HepG2 (cell line): Measurements from ENCODE around the gene IRX5. TPM values are rescaled to one million over a fixed set of nuclear protein-coding genes. Genes with fewer than 3 reads are reported as not detected.

Experiments used
- ATAC-seq: fragments of 200-7000 bp; cut with Tn5 transposase; 3 replicates; pipeline ENCODE4 v1.9.1; 2020; ENCODE audit warnings: mild to moderate bottlenecking, moderate library complexity
- BruUV-seq: library from RNA; stranded (reverse); fragments of 400-500 nt; replicated peaks from 2 replicates; lab custom pipeline; 2021; lab: Mats Ljungman, UMichigan
- CTCF ChIA-PET: fragments of 300-600 bp; formaldehyde crosslinking; extraction: SDS; loops from one replicate; lab custom pipeline; 2021; ENCODE audit warnings: low total read pairs, inconsistent platforms, low intra/inter-chr PET ratio; lab: Yijun Ruan, JAX
- POLR2A ChIA-PET: fragments of 350-600 bp; sonication (Branson Sonifier 250); formaldehyde crosslinking; loops from one replicate; lab custom pipeline; 2020; ENCODE audit warnings: antibody characterized with exemption, inconsistent platforms; lab: Yijun Ruan, JAX
- DNase-seq: peaks from one replicate; pipeline ENCODE4 v3.0.0-alpha.2; 2015; ENCODE audit warnings: low spot score
- FAIRE-seq: peaks from 3 replicates; lab custom pipeline; 2011; peaks lifted over from hg19 to GRCh38; lab: Jason Lieb, UNC
- H2AFZ ChIP-seq: one replicate; pipeline ENCODE4 v1.6.1; 2011; ENCODE audit warnings: low read length, inconsistent platforms
- H3K27ac ChIP-seq: fragments of 300-600 bp; 3 replicates; pipeline ENCODE4 v1.8.0; 2011; ENCODE audit warnings: mixed run types, mild to moderate bottlenecking, mixed read lengths, low read length, inconsistent platforms; ENCODE audit not compliant: insufficient read depth; ENCODE audit errors: extremely low read length
- H3K27me3 ChIP-seq, 2 experiments: fragments of 200-600 bp in 1 of 2; 2 replicates in 1 of 2; 3 replicates in 1 of 2; pipeline versions ENCODE4 v1.6.0 to v1.8.0; 2011; ENCODE audit warnings: low read length in 2 of 2, mild to moderate bottlenecking in 2 of 2, moderate library complexity in 2 of 2, inconsistent platforms in 1 of 2; ENCODE audit not compliant: insufficient read depth in 2 of 2, control insufficient read depth in 1 of 2
- H3K36me3 ChIP-seq, 2 experiments: fragments of 200-600 bp in 1 of 2; replicated peaks in 1 of 2; 2 replicates in 1 of 2; 3 replicates in 1 of 2; pipeline versions ENCODE4 v1.5.1 to v1.8.0; 2011; ENCODE audit warnings: low read length in 2 of 2, inconsistent platforms in 1 of 2; ENCODE audit not compliant: insufficient read depth in 2 of 2, control insufficient read depth in 1 of 2
- H3K4me1 ChIP-seq: 2 replicates; pipeline ENCODE4 v1.5.1; 2012; ENCODE audit warnings: low read length, inconsistent platforms; ENCODE audit not compliant: insufficient read depth
- H3K4me2 ChIP-seq: 2 replicates; pipeline ENCODE4 v1.6.0; 2011; ENCODE audit warnings: low read depth, low read length, inconsistent platforms
- H3K4me3 ChIP-seq, 3 experiments: fragments of 200-600 bp in 1 of 3; sonication (generic), shearing (Covaris generic) in 1 of 3; replicated peaks in 1 of 3; 2 replicates each; pipeline ENCODE4 v1.5.1; 2011 to 2016; ENCODE audit warnings: low read length in 3 of 3, inconsistent platforms in 2 of 3, low read depth in 2 of 3, mild to moderate bottlenecking in 2 of 3, control low read depth in 1 of 3, mixed read lengths in 1 of 3; ENCODE audit not compliant: insufficient read depth in 1 of 3
- H3K79me2 ChIP-seq: one replicate; pipeline ENCODE4 v1.6.1; 2011; ENCODE audit warnings: low read length, inconsistent platforms; ENCODE audit not compliant: insufficient read depth
- H3K9ac ChIP-seq: 2 replicates; pipeline ENCODE4 v1.6.0; 2011; ENCODE audit warnings: mild to moderate bottlenecking, low read depth, low read length, inconsistent platforms; ENCODE audit not compliant: insufficient read depth
- H3K9me3 ChIP-seq: 2 replicates; pipeline ENCODE4 v1.5.1; 2012; ENCODE audit warnings: mild to moderate bottlenecking, low read length
- H4K20me1 ChIP-seq: 2 replicates; pipeline ENCODE4 v1.6.0; 2011; ENCODE audit warnings: inconsistent platforms, mild to moderate bottlenecking, low read length, moderate library complexity; ENCODE audit not compliant: insufficient read depth
- POLR2AphosphoS2 ChIP-seq: IDR thresholded peaks from 2 replicates; pipeline ENCODE4 v1.6.1; 2011; ENCODE audit warnings: low read depth, low read length, improper control_type of control experiment
- ZNF891 ChIP-seq: sonication (generic); formaldehyde crosslinking; IDR thresholded peaks from 2 replicates; pipeline ENCODE4 v1.5.0; 2020; ENCODE audit warnings: mild to moderate bottlenecking, missing genetic modification reagents
- WGBS: methylation state at CpG from one replicate; pipeline ENCODE4 v1.1.6; 2017; ENCODE audit warnings: low lambda C conversion rate; 5-methylcytosine and 5-hydroxymethylcytosine counted together
- in situ Hi-C: cut with HindIII; loops from 2 replicates; pipeline ENCODE4 v1.10.0; 2017; ENCODE audit warnings: low pct_unique_long_range_greater_than_20kb; ENCODE audit not compliant: extremely low pct_ligation_motif_present
- intact Hi-C: fragments of 100-400 bp; cut with micrococcal nuclease; formaldehyde crosslinking; loops from one replicate; pipeline ENCODE4 v1.10.0; 2022; ENCODE audit not compliant: unreplicated experiment
- polyA plus RNA-seq, 8 experiments: library from polyadenylated mRNA; depleted of rRNA in 3 of 8; stranded (reverse) in 7 of 8; unstranded in 1 of 8; fragments of >200 nt; fragmentation: Illumina TruSeq in 4 of 8; extraction: Trizol in 4 of 8; gene quantifications; 2 replicates each; pipeline versions ENCODE4 v1.2.1 to v1.2.3, GENCODE V29; 2011 to 2016; ENCODE audit warnings: low read depth in 4 of 8, missing spikeins in 1 of 8, mixed read lengths in 1 of 8; ENCODE audit not compliant: insufficient read depth in 1 of 8
- total RNA-seq, 5 experiments: library from RNA; depleted of rRNA; stranded (reverse); fragments of >200 nt; fragmentation: Illumina TruSeq; extraction: Trizol; gene quantifications; 2 replicates each; pipeline ENCODE4 v1.2.3, GENCODE V29; 2016; ENCODE audit warnings: low read depth in 1 of 5
- TF ChIP-seq, protein P1 (sequence below): IDR thresholded peaks from 2 replicates; pipeline ENCODE4 v1.6.1; 2016; ENCODE audit warnings: low read depth, control low read depth
- TF ChIP-seq, protein P2 (sequence below): IDR thresholded peaks from 2 replicates; pipeline ENCODE4 v1.6.1; 2016; ENCODE audit warnings: missing compliant biosample characterization, missing genetic modification reagents, borderline replicate concordance
- TF ChIP-seq, protein P3 (sequence below): sonication (generic); formaldehyde crosslinking; IDR thresholded peaks from 2 replicates; pipeline ENCODE4 v1.4.0; 2020; ENCODE audit warnings: missing genetic modification reagents
- TF ChIP-seq, protein P4 (sequence below): sonication (generic); formaldehyde crosslinking; IDR thresholded peaks from 2 replicates; pipeline ENCODE4 v1.4.0; 2020; ENCODE audit warnings: mild to moderate bottlenecking, missing genetic modification reagents

The IRX5 gene
- total and polyA plus RNA-seq, 2 of the 13 experiments (the other 11 are each of a cell fraction or from before 2014, with no cell fraction given): not detected

DNA sequence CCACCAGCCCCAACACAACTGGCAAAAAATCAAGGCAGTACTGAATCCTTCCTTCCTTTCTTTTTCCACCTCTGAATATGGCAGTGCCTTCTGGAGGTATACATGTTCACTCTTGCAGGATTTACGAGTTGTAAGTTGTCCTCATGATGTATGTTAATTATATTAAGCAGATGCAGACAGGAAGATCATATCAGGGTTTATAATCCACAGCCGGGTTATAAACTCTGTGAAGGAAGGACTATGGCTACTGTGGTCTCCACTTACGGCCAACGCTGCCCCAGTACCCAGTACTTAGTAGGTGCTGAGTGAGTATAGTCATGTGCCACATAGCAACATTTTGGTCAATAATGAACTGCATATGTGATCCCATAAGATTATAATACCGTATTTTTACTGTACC, 19.6 kb upstream of the IRX5 start:
- ChIA-PET POLR2A (no interaction called here), CTCF (no interaction called here)
- BruUV-seq: no TSS peak
- no peak for ATAC-seq
- H3K27ac ChIP-seq: no peak overlapping the region
- H3K4me3 ChIP-seq: no peak overlapping the region
- no peaks in the 10 kb centered on the region for H3K36me3 ChIP-seq
- H3K9me3 ChIP-seq: no peaks in the 10 kb centered on the region
- 15% methylated on average over 5 of the region's 5 CpGs for WGBS
- H3K79me2 ChIP-seq: no peaks in the 10 kb centered on the region
- H3K9ac ChIP-seq: no peak overlapping the region
- no peak overlapping the region for H2AFZ ChIP-seq
- intact Hi-C loops: no loop called here
- H3K4me2 ChIP-seq: no peak overlapping the region
- 0 out of 5 replicates have a peak, but pooled peaks cover 0 to 10% of the 10 kb centered on the region in 2 experiments for H3K27me3 ChIP-seq
- FAIRE-seq: no peak
- TF ChIP-seq, protein P1, sequence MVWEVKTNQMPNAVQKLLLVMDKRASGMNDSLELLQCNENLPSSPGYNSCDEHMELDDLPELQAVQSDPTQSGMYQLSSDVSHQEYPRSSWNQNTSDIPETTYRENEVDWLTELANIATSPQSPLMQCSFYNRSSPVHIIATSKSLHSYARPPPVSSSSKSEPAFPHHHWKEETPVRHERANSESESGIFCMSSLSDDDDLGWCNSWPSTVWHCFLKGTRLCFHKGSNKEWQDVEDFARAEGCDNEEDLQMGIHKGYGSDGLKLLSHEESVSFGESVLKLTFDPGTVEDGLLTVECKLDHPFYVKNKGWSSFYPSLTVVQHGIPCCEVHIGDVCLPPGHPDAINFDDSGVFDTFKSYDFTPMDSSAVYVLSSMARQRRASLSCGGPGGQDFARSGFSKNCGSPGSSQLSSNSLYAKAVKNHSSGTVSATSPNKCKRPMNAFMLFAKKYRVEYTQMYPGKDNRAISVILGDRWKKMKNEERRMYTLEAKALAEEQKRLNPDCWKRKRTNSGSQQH: no peak
- TF ChIP-seq, protein P2, sequence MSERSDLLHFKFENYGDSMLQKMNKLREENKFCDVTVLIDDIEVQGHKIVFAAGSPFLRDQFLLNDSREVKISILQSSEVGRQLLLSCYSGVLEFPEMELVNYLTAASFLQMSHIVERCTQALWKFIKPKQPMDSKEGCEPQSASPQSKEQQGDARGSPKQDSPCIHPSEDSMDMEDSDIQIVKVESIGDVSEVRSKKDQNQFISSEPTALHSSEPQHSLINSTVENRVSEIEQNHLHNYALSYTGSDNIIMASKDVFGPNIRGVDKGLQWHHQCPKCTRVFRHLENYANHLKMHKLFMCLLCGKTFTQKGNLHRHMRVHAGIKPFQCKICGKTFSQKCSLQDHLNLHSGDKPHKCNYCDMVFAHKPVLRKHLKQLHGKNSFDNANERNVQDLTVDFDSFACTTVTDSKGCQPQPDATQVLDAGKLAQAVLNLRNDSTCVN (CRISPR knock-in tag): no peak
- no peak for DNase-seq
- H3K4me1 ChIP-seq: no peaks in the 10 kb centered on the region
- no peaks in the 10 kb centered on the region; the same call in 1 of the 2 replicates for H4K20me1 ChIP-seq
- in situ Hi-C loops: no loop called here

DNA sequence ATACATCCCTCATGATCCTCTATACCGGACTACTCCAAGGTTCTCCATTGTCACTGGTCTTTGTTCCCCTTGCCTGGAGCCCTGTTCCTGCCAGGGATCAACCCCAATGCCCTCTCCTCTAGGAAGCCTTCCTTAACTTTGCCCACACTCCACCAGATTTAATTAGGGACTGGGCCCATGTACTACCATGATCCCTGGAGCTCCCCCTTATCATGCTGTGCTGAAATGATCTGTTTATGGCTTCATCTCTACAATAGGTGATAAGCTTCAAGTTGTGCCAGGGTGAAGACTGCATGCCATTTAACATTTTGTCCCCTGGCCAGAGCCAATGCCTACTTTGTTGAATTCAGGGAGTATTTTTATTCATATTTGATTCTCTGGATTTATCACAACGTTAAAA, 17.9 kb upstream of the IRX5 start:
- intact Hi-C loops: no loop called here
- Histone ChIP-seq H3K4me1 (no peaks in the 10 kb centered on the region), H3K9ac (no peak overlapping the region), H3K79me2 (no peaks in the 10 kb centered on the region), H2AFZ (no peak overlapping the region), H3K36me3 (no peaks in the 10 kb centered on the region), H3K9me3 (no peaks in the 10 kb centered on the region), H3K4me2 (no peak overlapping the region), H3K27me3 (0 out of 5 replicates have a peak, but pooled peaks cover 0 to 10% of the 10 kb centered on the region in 2 experiments), H4K20me1 (no peaks in the 10 kb centered on the region; the same call in 1 of the 2 replicates), H3K27ac (no peak overlapping the region), H3K4me3 (no peak overlapping the region)
- CTCF ChIA-PET: no interaction called here
- WGBS: 5% methylated on average over 2 of the region's 2 CpGs
- in situ Hi-C loops: no loop called here
- FAIRE-seq (no peak), ATAC-seq (no peak), DNase-seq (no peak)
- TF ChIP-seq, protein P3, sequence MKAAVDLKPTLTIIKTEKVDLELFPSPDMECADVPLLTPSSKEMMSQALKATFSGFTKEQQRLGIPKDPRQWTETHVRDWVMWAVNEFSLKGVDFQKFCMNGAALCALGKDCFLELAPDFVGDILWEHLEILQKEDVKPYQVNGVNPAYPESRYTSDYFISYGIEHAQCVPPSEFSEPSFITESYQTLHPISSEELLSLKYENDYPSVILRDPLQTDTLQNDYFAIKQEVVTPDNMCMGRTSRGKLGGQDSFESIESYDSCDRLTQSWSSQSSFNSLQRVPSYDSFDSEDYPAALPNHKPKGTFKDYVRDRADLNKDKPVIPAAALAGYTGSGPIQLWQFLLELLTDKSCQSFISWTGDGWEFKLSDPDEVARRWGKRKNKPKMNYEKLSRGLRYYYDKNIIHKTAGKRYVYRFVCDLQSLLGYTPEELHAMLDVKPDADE (CRISPR knock-in tag): no peak
- TF ChIP-seq ZNF891 (CRISPR knock-in tag): no peak
- TF ChIP-seq, protein P4, sequence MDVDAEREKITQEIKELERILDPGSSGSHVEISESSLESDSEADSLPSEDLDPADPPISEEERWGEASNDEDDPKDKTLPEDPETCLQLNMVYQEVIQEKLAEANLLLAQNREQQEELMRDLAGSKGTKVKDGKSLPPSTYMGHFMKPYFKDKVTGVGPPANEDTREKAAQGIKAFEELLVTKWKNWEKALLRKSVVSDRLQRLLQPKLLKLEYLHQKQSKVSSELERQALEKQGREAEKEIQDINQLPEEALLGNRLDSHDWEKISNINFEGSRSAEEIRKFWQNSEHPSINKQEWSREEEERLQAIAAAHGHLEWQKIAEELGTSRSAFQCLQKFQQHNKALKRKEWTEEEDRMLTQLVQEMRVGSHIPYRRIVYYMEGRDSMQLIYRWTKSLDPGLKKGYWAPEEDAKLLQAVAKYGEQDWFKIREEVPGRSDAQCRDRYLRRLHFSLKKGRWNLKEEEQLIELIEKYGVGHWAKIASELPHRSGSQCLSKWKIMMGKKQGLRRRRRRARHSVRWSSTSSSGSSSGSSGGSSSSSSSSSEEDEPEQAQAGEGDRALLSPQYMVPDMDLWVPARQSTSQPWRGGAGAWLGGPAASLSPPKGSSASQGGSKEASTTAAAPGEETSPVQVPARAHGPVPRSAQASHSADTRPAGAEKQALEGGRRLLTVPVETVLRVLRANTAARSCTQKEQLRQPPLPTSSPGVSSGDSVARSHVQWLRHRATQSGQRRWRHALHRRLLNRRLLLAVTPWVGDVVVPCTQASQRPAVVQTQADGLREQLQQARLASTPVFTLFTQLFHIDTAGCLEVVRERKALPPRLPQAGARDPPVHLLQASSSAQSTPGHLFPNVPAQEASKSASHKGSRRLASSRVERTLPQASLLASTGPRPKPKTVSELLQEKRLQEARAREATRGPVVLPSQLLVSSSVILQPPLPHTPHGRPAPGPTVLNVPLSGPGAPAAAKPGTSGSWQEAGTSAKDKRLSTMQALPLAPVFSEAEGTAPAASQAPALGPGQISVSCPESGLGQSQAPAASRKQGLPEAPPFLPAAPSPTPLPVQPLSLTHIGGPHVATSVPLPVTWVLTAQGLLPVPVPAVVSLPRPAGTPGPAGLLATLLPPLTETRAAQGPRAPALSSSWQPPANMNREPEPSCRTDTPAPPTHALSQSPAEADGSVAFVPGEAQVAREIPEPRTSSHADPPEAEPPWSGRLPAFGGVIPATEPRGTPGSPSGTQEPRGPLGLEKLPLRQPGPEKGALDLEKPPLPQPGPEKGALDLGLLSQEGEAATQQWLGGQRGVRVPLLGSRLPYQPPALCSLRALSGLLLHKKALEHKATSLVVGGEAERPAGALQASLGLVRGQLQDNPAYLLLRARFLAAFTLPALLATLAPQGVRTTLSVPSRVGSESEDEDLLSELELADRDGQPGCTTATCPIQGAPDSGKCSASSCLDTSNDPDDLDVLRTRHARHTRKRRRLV (CRISPR knock-in tag): no peak
- TF ChIP-seq POLR2AphosphoS2: no peak
- BruUV-seq: no TSS peak
- POLR2A ChIA-PET: no interaction called here
